ENCODE data around the gene LTBP2. TPM values are rescaled to one million over a fixed set of nuclear protein-coding genes. Genes with fewer than 3 reads are reported as not detected.

LTBP2 gene
- total RNA-seq, result 0.94 TPM

GRCh38 chr14:74611650-74612349 is at the start of gene LTBP2:
TSS of gene LTBP2 (minus strand) at chr14:74612237. CDS start at chr14:74611944, 293 bp downstream.
- no peak for DNase-seq

GRCh38 chr14:74660863-74661262 is 48.8 kb upstream of the LTBP2 start:
- no peak for DNase-seq

GRCh38 chr14:74660167-74660566 is 48.1 kb upstream of the LTBP2 start:
- no peak for DNase-seq

GRCh38 chr14:74658535-74659131 is 46.6 kb upstream of the LTBP2 start:
- DNase-seq, result no peak

- DNase-seq, result no peak
Measured at GRCh38 chr14:74656964-74657363, 44.9 kb upstream of the LTBP2 start.

DNA sequence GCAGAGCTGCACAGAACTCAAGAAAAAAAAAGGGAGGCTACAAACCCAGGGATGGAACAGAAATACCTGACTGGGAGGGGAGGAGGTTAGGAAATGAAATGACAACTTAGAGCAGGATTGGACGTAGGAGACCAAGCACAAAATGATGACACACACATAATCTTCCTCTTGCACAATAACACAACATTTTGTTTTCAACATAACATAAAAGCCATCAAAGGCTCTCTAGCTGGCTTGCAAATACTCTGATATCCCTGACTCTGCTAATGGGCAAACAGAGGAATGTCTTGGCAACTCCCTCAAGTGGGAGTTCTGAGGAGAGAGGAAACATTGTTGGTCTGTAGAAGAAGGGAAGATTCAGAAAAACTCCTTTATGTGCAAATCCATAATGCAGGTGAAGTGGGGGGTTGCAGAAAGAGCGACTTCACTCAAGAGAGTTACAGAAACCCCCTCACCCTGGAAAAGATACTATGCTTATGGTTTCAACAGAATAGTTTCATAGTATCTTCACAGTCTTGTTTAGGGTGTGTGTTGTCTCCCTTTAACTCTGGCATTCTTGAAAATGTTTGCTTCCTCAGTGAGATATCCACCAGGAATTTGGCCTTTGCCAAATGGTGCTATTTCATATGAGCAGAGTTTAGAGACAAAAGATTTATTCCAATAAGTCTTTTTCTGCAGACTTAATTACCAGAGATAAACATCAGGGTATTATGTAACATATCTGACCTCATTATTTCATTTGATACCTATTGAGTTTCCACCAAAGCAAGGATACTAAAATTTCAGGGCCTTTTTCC is 43.8 kb upstream of the LTBP2 start:
- no peak for DNase-seq

- DNase-seq, result no peak
Measured at GRCh38 chr14:74654931-74655330, 42.9 kb upstream of the LTBP2 start.

- no peak for DNase-seq
Measured at GRCh38 chr14:74653386-74654138, 41.5 kb upstream of the LTBP2 start.

- no peak for DNase-seq
Measured at GRCh38 chr14:74652541-74652940, 40.5 kb upstream of the LTBP2 start.

DNA sequence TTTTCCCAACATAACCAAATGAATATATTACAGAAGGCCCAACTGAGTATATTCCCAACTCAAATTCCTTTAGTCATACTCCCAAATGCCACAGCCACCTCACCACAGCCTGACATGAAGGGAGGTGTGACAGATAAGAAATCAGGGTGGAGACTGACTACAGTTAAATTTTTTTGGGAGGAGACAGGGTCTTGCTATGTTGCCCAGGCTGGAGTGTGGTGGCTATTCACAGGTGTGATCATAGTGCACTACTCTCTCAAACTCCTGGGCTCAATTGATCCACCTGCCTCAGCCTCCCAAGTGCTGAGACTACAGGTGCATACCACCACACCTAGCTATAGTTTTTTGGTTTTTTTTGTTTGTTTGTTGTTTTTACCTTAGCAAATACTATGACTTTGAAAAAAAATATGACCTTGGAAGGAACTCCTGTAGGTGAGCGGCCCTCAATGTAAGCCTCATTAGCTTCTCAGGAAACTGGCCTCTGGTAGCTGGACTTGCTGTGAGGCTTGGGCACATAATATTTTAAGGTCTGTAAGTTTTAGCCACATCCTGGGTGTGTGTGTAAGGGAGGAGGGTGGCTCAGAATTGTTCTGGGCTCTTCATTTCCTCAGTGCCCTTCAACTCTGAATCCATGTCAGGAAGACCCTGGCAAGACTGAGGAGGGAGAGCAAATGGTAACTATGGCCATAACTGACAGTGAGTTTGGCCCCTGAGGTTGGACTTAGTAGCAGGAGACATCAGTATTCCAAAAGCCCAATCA is 39.1 kb upstream of the LTBP2 start:
- DNase-seq, result no peak

GRCh38 chr14:74649673-74650072 is 37.6 kb upstream of the LTBP2 start:
- no peak for DNase-seq

GRCh38 chr14:74649167-74649566 is 37.1 kb upstream of the LTBP2 start:
- DNase-seq, result no peak

GRCh38 chr14:74648601-74649000 is 36.6 kb upstream of the LTBP2 start:
- DNase-seq, result no peak

GRCh38 chr14:74647678-74648461 is 35.8 kb upstream of the LTBP2 start:
- no peak for DNase-seq

DNA sequence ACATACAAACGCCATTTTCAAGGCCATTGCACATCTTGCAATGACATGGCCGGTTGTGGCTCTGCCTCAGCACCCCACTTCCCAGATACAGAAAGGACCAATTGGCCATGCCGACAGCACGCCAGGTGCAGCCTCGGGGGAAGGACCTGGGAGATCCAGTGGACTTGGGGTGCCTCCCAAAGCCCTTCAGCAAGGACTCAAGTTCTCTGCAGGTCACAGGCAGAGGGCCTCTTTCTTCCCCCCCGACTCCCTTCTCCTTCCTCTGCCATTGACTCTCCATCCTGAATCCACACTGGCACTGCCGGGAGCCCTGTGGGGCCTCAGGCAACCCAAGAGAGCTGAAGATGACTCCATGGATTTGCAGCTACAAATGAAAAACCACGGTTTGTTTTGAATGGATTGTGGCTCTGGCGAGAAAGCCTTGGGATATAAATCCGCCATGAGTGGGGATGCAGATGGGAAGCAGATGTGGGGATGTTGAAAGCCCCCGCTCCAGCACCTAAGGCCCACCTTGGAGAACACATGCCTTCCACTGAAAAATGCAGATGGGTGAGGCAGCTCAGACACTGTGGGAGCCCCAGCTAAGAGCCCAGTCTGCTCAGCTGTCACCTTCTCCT is 35.1 kb upstream of the LTBP2 start:
- DNase-seq, result no peak

GRCh38 chr14:74645756-74646470 is 33.9 kb upstream of the LTBP2 start:
- no peak for DNase-seq

DNA sequence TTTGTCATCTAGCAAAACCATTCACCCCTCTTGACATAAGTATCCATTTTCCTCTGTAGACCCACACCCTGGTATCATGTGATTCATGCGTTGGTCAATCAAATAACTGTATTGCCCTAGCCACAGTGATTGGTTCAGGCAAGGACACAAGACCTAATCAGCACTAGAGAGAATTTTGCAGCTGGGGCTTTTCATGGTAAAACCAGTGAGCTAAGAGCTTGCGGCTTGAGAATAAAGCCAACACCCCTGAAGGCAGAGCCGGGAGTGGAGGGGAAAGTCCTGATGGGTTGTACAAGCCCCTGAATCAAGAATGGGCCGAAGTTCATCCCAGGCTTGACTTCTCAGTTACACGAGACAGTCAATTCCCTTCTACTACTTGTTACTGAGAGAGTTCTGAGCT is 33.2 kb upstream of the LTBP2 start:
- no peak for DNase-seq

GRCh38 chr14:74641601-74642391 is 29.8 kb upstream of the LTBP2 start:
- no peak for DNase-seq

- no peak for DNase-seq
Measured at GRCh38 chr14:74638966-74639365, 26.9 kb upstream of the LTBP2 start.

Measured in occipital lobe (tissue), 2 donors.